Adrenal gland (tissue), 5 donors: Measurements from ENCODE around the gene LYSMD4.

Experiments used
- POLR2A ChIP-seq, 2 donors: fragments of 450-650 bp; IDR thresholded peaks; one replicate each; pipeline ENCODE4 v1.6.1; 2017; ENCODE audit warnings: antibody characterized with exemption in 2 of 2, mild to moderate bottlenecking in 2 of 2, moderate library complexity in 1 of 2
- TF ChIP-seq, protein P1 (sequence below), 6 experiments: fragments of 450-650 bp in 4 of 6; fragments of 200-600 bp in 2 of 6; sonication (generic) in 1 of 6; IDR thresholded peaks; 1 replicate in 5 of 6; 2 replicates in 1 of 6; pipeline versions ENCODE4 v1.5.1 to v1.8.0; 2016 to 2021; ENCODE audit warnings: antibody characterized with exemption in 6 of 6, mild to moderate bottlenecking in 2 of 6, moderate library complexity in 1 of 6
- donor health status: DM: no; HTN: no; CAD: no.

DNA sequence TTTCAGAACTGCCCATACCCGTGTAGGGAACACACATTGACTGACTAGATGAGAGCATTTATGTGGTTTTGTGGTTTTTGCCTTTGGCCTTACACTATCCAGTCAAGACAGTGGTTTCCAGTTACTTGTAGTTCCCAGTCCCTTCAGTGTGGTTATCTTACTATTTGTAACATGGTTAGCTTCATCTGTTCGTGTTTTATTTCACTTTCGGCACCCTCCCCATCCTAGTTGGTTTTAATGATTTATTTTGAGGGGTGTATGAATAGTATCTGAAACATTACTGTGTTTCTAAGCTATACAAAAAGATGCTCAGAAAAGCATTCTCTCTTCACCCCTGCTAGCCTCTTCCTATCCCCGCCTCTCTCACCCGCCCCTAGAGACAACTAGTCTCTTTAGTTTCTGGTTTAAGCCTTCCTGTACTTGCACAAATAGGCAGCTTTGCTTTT lies 14.1 kb downstream of the LYSMD4 start:
- TF ChIP-seq POLR2A (IDR thresholded peaks at IDR 0.05): no peak
- TF ChIP-seq, protein P1, sequence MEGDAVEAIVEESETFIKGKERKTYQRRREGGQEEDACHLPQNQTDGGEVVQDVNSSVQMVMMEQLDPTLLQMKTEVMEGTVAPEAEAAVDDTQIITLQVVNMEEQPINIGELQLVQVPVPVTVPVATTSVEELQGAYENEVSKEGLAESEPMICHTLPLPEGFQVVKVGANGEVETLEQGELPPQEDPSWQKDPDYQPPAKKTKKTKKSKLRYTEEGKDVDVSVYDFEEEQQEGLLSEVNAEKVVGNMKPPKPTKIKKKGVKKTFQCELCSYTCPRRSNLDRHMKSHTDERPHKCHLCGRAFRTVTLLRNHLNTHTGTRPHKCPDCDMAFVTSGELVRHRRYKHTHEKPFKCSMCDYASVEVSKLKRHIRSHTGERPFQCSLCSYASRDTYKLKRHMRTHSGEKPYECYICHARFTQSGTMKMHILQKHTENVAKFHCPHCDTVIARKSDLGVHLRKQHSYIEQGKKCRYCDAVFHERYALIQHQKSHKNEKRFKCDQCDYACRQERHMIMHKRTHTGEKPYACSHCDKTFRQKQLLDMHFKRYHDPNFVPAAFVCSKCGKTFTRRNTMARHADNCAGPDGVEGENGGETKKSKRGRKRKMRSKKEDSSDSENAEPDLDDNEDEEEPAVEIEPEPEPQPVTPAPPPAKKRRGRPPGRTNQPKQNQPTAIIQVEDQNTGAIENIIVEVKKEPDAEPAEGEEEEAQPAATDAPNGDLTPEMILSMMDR (IDR thresholded peaks at IDR 0.05): no peak
